Measurements from ENCODE around the gene SENP8. TPM values are rescaled to one million over a fixed set of nuclear protein-coding genes. Genes with fewer than 3 reads are reported as not detected.

SENP8 gene
- total and polyA plus RNA-seq, 8 donors, result 0.49 to 2.2 (median 1.3) TPM

GRCh38 chr15:72133211-72133610 lies 15.0 kb downstream of the SENP8 start:
- Histone ChIP-seq H3K27me3 (no peaks in the 10 kb centered on the region), H3K36me3 (no peaks in the 10 kb centered on the region), H3K9me3 (no peaks in the 10 kb centered on the region), H3K27ac (no peak overlapping the region), H3K4me1 (peaks cover 0 to 4% (median 0%) of the 10 kb centered on the region in 3 donors), H3K4me3 (no peak overlapping the region)
- FAIRE-seq, result no peak
- 94 to 99% methylated on average over 1 of the region's 1 CpG for WGBS, 2 donors
- no peak for TF ChIP-seq CTCF (IDR thresholded peaks at IDR 0.05)
- intact Hi-C loops (cut with DNase I), result no loop called here
- no peak for ATAC-seq
- no peak for DNase-seq

- Histone ChIP-seq H3K9me3 (no peaks in the 10 kb centered on the region), H3K4me1 (peaks cover 0 to 4% (median 0%) of the 10 kb centered on the region in 3 donors), H3K36me3 (no peaks in the 10 kb centered on the region), H3K4me3 (no peak overlapping the region), H3K27me3 (no peaks in the 10 kb centered on the region), H3K27ac (no peak overlapping the region)
- no peak for DNase-seq
- intact Hi-C loops (cut with DNase I), result no loop called here
- TF ChIP-seq CTCF (IDR thresholded peaks at IDR 0.05), result no peak
- no peak for ATAC-seq
- FAIRE-seq, result no peak
- WGBS, 2 donors, result 59 to 60% methylated on average over 2 of the region's 2 CpGs
Observed at GRCh38 chr15:72135719-72136118, 17.5 kb downstream of the SENP8 start.

- H3K36me3 ChIP-seq, result no peaks in the 10 kb centered on the region
- no peaks in the 10 kb centered on the region for H3K9me3 ChIP-seq
- no peak overlapping the region for H3K4me3 ChIP-seq
- H3K4me1 ChIP-seq, result peaks cover 0 to 4% (median under 1%) of the 10 kb centered on the region in 3 donors
- ATAC-seq (no peak), DNase-seq (no peak), FAIRE-seq (no peak)
- intact Hi-C loops (cut with DNase I), result no loop called here
- H3K27me3 ChIP-seq, result no peaks in the 10 kb centered on the region
- 59 to 65% methylated on average over 4 of the region's 4 CpGs for WGBS, 2 donors
- no peak for TF ChIP-seq CTCF (IDR thresholded peaks at IDR 0.05)
- no peak overlapping the region for H3K27ac ChIP-seq
Observed at GRCh38 chr15:72136170-72137051, 18.2 kb downstream of the SENP8 start.

GRCh38 chr15:72139667-72140066 lies 21.5 kb downstream of the SENP8 start:
- no peak for ATAC-seq
- Histone ChIP-seq H3K27ac (no peak overlapping the region), H3K4me3 (no peak overlapping the region), H3K36me3 (no peaks in the 10 kb centered on the region), H3K4me1 (peaks cover 0 to 4% (median 4%) of the 10 kb centered on the region in 3 donors), H3K27me3 (no peaks in the 10 kb centered on the region), H3K9me3 (no peaks in the 10 kb centered on the region)
- WGBS, 2 donors, result 97 to 99% methylated on average over 4 of the region's 4 CpGs
- no peak for TF ChIP-seq CTCF (IDR thresholded peaks at IDR 0.05)
- DNase-seq, result no peak
- intact Hi-C loops (cut with DNase I), result no loop called here
- FAIRE-seq, result no peak

GRCh38 chr15:72140088-72140487 lies 21.9 kb downstream of the SENP8 start:
- no peak for FAIRE-seq

More at GRCh38 chr15:72140088-72140487, 21.9 kb downstream of the SENP8 start:
- Histone ChIP-seq H3K36me3 (no peaks in the 10 kb centered on the region), H3K27me3 (no peaks in the 10 kb centered on the region), H3K27ac (no peak overlapping the region), H3K4me3 (no peak overlapping the region), H3K9me3 (no peaks in the 10 kb centered on the region), H3K4me1 (peaks cover 0 to 4% (median 4%) of the 10 kb centered on the region in 3 donors)
- 89% methylated on average over 3 of the region's 3 CpGs for WGBS, 2 donors
- no peak for DNase-seq
- intact Hi-C loops (cut with DNase I), result no loop called here
- no peak for ATAC-seq
- no peak for TF ChIP-seq CTCF (IDR thresholded peaks at IDR 0.05)
